Hepatocyte (in vitro differentiated cells): Measurements from ENCODE around the gene SCRN2. TPM values are rescaled to one million over a fixed set of nuclear protein-coding genes. Genes with fewer than 3 reads are reported as not detected.

Experiments used
- DNase-seq: peaks from one replicate; pipeline ENCODE4 v3.0.0-alpha.2; 2016; ENCODE audit warnings: low spot score
- H2AFZ ChIP-seq: fragments of 200-600 bp; sonication (generic); 2 replicates; pipeline ENCODE4 v1.6.0; 2016; ENCODE audit warnings: antibody characterized with exemption, mild to moderate bottlenecking
- H3K27ac ChIP-seq: fragments of 200-600 bp; sonication (generic); 2 replicates; pipeline ENCODE4 v1.5.1; 2016; ENCODE audit warnings: mild to moderate bottlenecking
- H3K27me3 ChIP-seq: fragments of 200-600 bp; sonication (generic); 2 replicates; pipeline ENCODE4 v1.6.1; 2016
- H3K36me3 ChIP-seq: fragments of 200-600 bp; sonication (generic); replicated peaks from 2 replicates; pipeline ENCODE4 v1.5.1; 2016; ENCODE audit warnings: low read depth; ENCODE audit not compliant: insufficient read depth
- H3K4me1 ChIP-seq: fragments of 200-600 bp; sonication (generic); 2 replicates; pipeline ENCODE4 v1.5.1; 2016; ENCODE audit warnings: mild to moderate bottlenecking, moderate library complexity; ENCODE audit not compliant: insufficient read depth
- H3K4me2 ChIP-seq: fragments of 200-600 bp; sonication (generic); 2 replicates; pipeline ENCODE4 v1.6.0; 2016
- H3K4me3 ChIP-seq: fragments of 200-600 bp; sonication (generic); 2 replicates; pipeline ENCODE4 v1.5.1; 2016; ENCODE audit warnings: mild to moderate bottlenecking
- H3K79me2 ChIP-seq: fragments of 200-600 bp; sonication (generic); 2 replicates; pipeline ENCODE4 v1.6.0; 2017; ENCODE audit warnings: mild to moderate bottlenecking
- H3K9me2 ChIP-seq: fragments of 200-600 bp; sonication (generic); replicated peaks from 2 replicates; pipeline ENCODE4 v1.6.0; 2017; ENCODE audit warnings: mild to moderate bottlenecking; ENCODE audit not compliant: insufficient read depth
- H3K9me3 ChIP-seq: fragments of 200-600 bp; sonication (generic); 2 replicates; pipeline ENCODE4 v1.5.1; 2016; ENCODE audit warnings: low read depth, mild to moderate bottlenecking
- H4K20me1 ChIP-seq: fragments of 200-600 bp; sonication (generic); 2 replicates; pipeline ENCODE4 v1.6.0; 2016; ENCODE audit warnings: mild to moderate bottlenecking; ENCODE audit not compliant: insufficient read depth, poor library complexity, severe bottlenecking
- EZH2 ChIP-seq: fragments of 200-600 bp; sonication (generic); IDR thresholded peaks from 2 replicates; pipeline ENCODE4 v1.6.1; 2016; ENCODE audit warnings: antibody characterized with exemption, mild to moderate bottlenecking, borderline replicate concordance
- EZH2phosphoT487 ChIP-seq: fragments of 200-600 bp; sonication (generic); IDR thresholded peaks from one replicate; pipeline ENCODE4 v1.6.1; 2018; ENCODE audit warnings: antibody characterized with exemption, mild to moderate bottlenecking, low read depth, moderate library complexity; ENCODE audit not compliant: unreplicated experiment, severe bottlenecking
- WGBS: methylation state at CpG from one replicate; pipeline ENCODE4 v1.1.6; 2016; ENCODE audit warnings: low lambda C conversion rate; ENCODE audit errors: missing lambda C conversion rate; 5-methylcytosine and 5-hydroxymethylcytosine counted together
- polyA plus RNA-seq: library from polyadenylated mRNA; unstranded; fragments of >200 nt; fragmentation: Nextera tagmentation; extraction: Ambion mirVana; gene quantifications from 2 replicates; pipeline ENCODE4 v1.2.1, GENCODE V29; 2016
- total RNA-seq: library from RNA; depleted of rRNA; stranded (reverse); fragments of >200 nt; gene quantifications from 2 replicates; pipeline ENCODE4 v1.2.3, GENCODE V29; 2014
- TF ChIP-seq, protein P1 (sequence below): fragments of 200-600 bp; sonication (generic); IDR thresholded peaks from 2 replicates; pipeline ENCODE4 v1.5.1; 2016; ENCODE audit warnings: antibody characterized with exemption, mild to moderate bottlenecking; ENCODE audit not compliant: poor library complexity

Gene SCRN2
- total and polyA plus RNA-seq, 2 experiments from 2014 or later: 35.3 to 59.8 TPM

- Histone ChIP-seq H3K4me2 (no peak overlapping the region), H3K9me3 (no peaks in the 10 kb centered on the region), H3K27ac (no peak overlapping the region), H2AFZ (no peak overlapping the region), H3K9me2 (no peaks in the 10 kb centered on the region), H3K36me3 (no peaks in the 10 kb centered on the region), H3K79me2 (no peaks in the 10 kb centered on the region), H4K20me1 (no peaks in the 10 kb centered on the region), H3K4me1 (peaks cover 5% of the 10 kb centered on the region), H3K4me3 (no peak overlapping the region), H3K27me3 (peaks cover 70% of the 10 kb centered on the region)
- TF ChIP-seq, protein P1, sequence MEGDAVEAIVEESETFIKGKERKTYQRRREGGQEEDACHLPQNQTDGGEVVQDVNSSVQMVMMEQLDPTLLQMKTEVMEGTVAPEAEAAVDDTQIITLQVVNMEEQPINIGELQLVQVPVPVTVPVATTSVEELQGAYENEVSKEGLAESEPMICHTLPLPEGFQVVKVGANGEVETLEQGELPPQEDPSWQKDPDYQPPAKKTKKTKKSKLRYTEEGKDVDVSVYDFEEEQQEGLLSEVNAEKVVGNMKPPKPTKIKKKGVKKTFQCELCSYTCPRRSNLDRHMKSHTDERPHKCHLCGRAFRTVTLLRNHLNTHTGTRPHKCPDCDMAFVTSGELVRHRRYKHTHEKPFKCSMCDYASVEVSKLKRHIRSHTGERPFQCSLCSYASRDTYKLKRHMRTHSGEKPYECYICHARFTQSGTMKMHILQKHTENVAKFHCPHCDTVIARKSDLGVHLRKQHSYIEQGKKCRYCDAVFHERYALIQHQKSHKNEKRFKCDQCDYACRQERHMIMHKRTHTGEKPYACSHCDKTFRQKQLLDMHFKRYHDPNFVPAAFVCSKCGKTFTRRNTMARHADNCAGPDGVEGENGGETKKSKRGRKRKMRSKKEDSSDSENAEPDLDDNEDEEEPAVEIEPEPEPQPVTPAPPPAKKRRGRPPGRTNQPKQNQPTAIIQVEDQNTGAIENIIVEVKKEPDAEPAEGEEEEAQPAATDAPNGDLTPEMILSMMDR: no peak
- no peak for TF ChIP-seq EZH2phosphoT487
- TF ChIP-seq EZH2: no peak
- 63% methylated on average over 5 of the region's 5 CpGs for WGBS
- no peak for DNase-seq
Observed at GRCh38 chr17:47853616-47854015, 12.5 kb upstream of the SCRN2 start.

DNA sequence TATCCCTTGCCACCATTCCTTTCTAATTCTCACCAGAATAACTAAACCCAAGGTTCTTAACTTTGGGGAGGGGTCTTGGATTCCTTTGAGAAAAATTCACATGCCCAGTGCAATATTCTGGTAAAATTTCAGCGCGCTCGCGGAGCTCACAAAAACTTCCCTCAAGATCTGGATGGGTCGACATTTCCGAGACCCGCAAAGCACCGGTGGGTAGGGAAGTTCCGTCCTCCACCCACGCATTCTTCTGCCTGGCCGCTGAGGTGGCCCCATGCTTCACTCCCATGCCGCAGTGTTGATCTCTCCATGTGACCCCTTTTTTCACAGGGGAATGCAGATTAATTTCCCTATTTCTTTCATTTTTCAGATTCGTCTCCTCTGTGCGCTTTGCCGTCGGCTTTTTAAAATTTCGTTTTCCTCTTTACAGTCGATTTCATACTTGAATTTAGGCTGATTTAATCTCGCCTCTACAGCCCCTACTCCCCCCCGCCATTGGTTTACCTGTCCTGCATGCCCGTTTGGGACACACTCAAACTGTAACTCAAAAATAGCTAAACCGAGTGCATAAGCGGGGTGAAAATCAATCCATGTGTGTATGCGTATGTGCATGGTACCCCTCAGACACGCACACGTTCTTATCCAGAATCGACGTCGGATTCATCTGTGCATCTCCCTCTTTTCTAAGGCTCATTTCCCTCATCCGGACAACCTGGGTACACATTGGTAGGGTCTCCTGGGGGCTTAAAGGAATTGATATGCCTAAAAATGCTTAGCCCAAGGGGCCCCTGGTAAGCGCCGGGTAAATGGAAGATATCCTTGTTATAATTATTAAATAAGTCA is 11.3 kb upstream of the SCRN2 start:
- Histone ChIP-seq H3K79me2 (no peaks in the 10 kb centered on the region), H3K9me3 (no peaks in the 10 kb centered on the region), H4K20me1 (no peaks in the 10 kb centered on the region), H3K9me2 (no peaks in the 10 kb centered on the region), H3K4me3 (no peak overlapping the region), H3K36me3 (no peaks in the 10 kb centered on the region), H2AFZ (no peak overlapping the region), H3K27ac (no peak overlapping the region), H3K27me3 (peaks cover 83% of the 10 kb centered on the region), H3K4me2 (peak overlapping the region; percentile 90), H3K4me1 (peaks cover 8% of the 10 kb centered on the region)
- DNase-seq: no peak
- 41% methylated on average over 32 of the region's 32 CpGs for WGBS
- TF ChIP-seq EZH2 (peak; percentile 51), EZH2phosphoT487 (peak; percentile 56)
- TF ChIP-seq, protein P1: no peak

DNA sequence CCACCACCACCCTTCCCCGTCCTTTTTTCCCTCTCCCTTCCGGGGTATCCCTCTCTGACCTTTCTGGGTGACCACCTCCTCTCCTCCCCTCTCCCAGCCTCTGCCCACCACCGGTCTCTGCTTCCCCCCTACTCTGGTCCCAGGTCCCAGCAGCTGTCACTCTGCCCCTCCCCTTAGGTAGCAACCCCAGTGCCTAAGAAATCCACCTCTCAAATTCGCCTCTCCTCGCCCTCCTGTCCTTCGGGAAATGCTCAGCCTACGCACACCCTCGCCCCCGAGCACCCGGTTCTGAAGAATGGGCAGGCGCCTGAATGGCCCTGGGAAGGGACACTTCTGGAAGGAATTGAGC is 10.7 kb upstream of the SCRN2 start:
- no peak for DNase-seq
- H3K4me3 ChIP-seq: no peak overlapping the region
- H3K27ac ChIP-seq: no peak overlapping the region
- no peaks in the 10 kb centered on the region for H4K20me1 ChIP-seq
- peak overlapping the region; percentile 90 for H3K4me2 ChIP-seq
- H3K27me3 ChIP-seq: peaks cover 85% of the 10 kb centered on the region
- no peak for TF ChIP-seq EZH2
- no peak overlapping the region for H2AFZ ChIP-seq
- peaks cover 14% of the 10 kb centered on the region for H3K4me1 ChIP-seq
- 43% methylated on average over 9 of the region's 11 CpGs for WGBS
- H3K36me3 ChIP-seq: no peaks in the 10 kb centered on the region
- no peaks in the 10 kb centered on the region for H3K79me2 ChIP-seq
- no peaks in the 10 kb centered on the region for H3K9me2 ChIP-seq
- no peaks in the 10 kb centered on the region for H3K9me3 ChIP-seq

DNA sequence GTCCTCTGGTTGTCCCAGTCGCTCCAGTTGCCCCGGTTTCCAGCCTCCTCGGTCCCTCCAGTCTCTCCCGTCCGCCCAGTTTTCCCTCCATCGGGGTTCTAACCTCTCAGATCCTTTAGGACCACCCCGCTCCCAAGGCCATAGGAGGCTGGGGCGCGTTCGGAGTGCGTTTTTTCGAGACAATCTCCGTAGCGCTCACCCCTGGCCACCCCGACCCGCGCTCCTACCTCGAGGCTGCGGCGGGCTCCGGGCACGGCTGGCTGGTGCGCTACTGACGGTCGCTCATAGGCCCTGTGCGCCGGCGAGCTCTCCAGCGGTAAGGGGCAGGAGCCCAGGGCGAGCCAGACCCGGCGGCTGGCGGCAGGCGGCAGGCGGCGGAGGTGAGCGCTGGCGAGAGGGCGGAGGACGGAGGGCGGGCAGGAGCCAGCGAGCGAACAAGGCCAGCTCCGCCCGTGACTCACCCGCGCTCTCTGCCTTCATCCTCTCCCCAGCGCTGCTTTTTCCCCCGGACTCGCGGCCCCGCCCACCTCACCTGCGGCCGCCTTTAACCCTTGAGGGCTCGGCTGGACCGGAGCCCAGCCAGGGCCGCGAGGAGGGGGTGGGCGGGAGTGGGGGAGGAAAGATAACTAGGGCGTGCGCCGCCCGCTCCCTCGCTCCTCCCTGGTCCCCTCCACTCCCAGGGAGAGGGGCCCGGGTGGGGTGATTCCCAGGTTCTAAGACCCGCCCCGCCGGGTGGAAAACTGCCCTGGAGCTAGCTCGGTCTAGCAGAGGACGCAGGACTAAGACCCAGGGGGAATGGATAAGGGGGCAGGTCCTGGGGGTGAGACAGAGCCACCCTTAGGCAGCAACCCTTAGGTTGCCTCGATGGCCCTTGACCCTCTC is 9.9 kb upstream of the SCRN2 start, which contains the start of gene SP6:
Gene SP6, minus strand, starts transcription at position 472 of the 882 bp plus-strand sequence. CDS start 2,734 bp downstream, outside the sequence.
- H3K36me3 ChIP-seq: no peaks in the 10 kb centered on the region
- peak; percentile 94 for DNase-seq
- H2AFZ ChIP-seq: peak within 1 kb of the TSS; percentile 51
- peaks cover 16% of the 10 kb centered on the region for H3K4me1 ChIP-seq
- peaks cover 87% of the 10 kb centered on the region for H3K27me3 ChIP-seq
- TF ChIP-seq EZH2phosphoT487 (no peak), EZH2 (peak; percentile 71)
- TF ChIP-seq, protein P1: peak; percentile 37
- 3% methylated on average over 42 of the region's 71 CpGs for WGBS
- H3K79me2 ChIP-seq: no peaks in the 10 kb centered on the region
- no peaks in the 10 kb centered on the region for H3K9me3 ChIP-seq
- no peaks in the 10 kb centered on the region for H4K20me1 ChIP-seq
- H3K4me3 ChIP-seq: peak within 1 kb of the TSS; percentile 25
- no peaks in the 10 kb centered on the region for H3K9me2 ChIP-seq
- H3K27ac ChIP-seq: no peak within 1 kb of the TSS
- peak within 1 kb of the TSS; percentile 90 for H3K4me2 ChIP-seq
